Smooth muscle cell (in vitro differentiated cells): Measurements from ENCODE around the gene MAP2K5. TPM values are rescaled to one million over a fixed set of nuclear protein-coding genes. Genes with fewer than 3 reads are reported as not detected.

Source experiments
- DNase-seq: peaks from one replicate; lab custom pipeline; 2025; ENCODE audit not compliant: unreplicated experiment; lab: John Stamatoyannopoulos, UW
- H2AFZ ChIP-seq: fragments of 200-600 bp; sonication (generic); 2 replicates; pipeline ENCODE4 v1.6.0; 2016; ENCODE audit warnings: antibody characterized with exemption, low read depth, mild to moderate bottlenecking
- H3F3A ChIP-seq: fragments of 200-600 bp; sonication (generic); 2 replicates; pipeline ENCODE4 v1.6.0; 2017; ENCODE audit warnings: antibody characterized with exemption, low read depth
- H3K27ac ChIP-seq: fragments of 200-600 bp; sonication (generic); 2 replicates; pipeline ENCODE4 v1.5.1; 2016; ENCODE audit warnings: low read depth, mild to moderate bottlenecking
- H3K27me3 ChIP-seq: fragments of 200-600 bp; sonication (generic); 2 replicates; pipeline ENCODE4 v1.6.1; 2016; ENCODE audit warnings: low read depth, mild to moderate bottlenecking
- H3K36me3 ChIP-seq: fragments of 200-600 bp; sonication (generic); 2 replicates; pipeline ENCODE4 v1.5.1; 2016; ENCODE audit warnings: low read depth
- H3K4me1 ChIP-seq: fragments of 200-600 bp; sonication (generic); 2 replicates; pipeline ENCODE4 v1.5.1; 2016; ENCODE audit warnings: low read depth
- H3K4me2 ChIP-seq: fragments of 200-600 bp; sonication (generic); 2 replicates; pipeline ENCODE4 v1.6.0; 2016; ENCODE audit warnings: mild to moderate bottlenecking
- H3K4me3 ChIP-seq: fragments of 200-600 bp; sonication (generic); 2 replicates; pipeline ENCODE4 v1.5.1; 2016; ENCODE audit warnings: mild to moderate bottlenecking
- H3K79me2 ChIP-seq: fragments of 200-600 bp; sonication (generic); 2 replicates; pipeline ENCODE4 v1.6.0; 2016; ENCODE audit warnings: low read depth, mild to moderate bottlenecking
- H3K9ac ChIP-seq: fragments of 200-600 bp; sonication (generic); 2 replicates; pipeline ENCODE4 v1.6.0; 2016; ENCODE audit warnings: low read depth
- H3K9me3 ChIP-seq: fragments of 200-600 bp; sonication (generic); replicated peaks from 2 replicates; pipeline ENCODE4 v1.5.1; 2016; ENCODE audit warnings: low read depth
- H4K20me1 ChIP-seq: fragments of 200-600 bp; sonication (generic); 2 replicates; pipeline ENCODE4 v1.6.0; 2016; ENCODE audit warnings: low read depth
- WGBS: methylation state at CpG from one replicate; pipeline ENCODE4 v1.1.7; 2016; ENCODE audit warnings: low lambda C conversion rate; 5-methylcytosine and 5-hydroxymethylcytosine counted together
- polyA plus RNA-seq: library from polyadenylated mRNA; unstranded; fragments of >200 nt; fragmentation: Nextera tagmentation; extraction: Ambion mirVana; gene quantifications from 2 replicates; pipeline ENCODE4 v1.2.1, GENCODE V29; 2016
- total RNA-seq: library from RNA; depleted of rRNA; stranded (reverse); fragments of >200 nt; gene quantifications from 2 replicates; pipeline ENCODE4 v1.2.3, GENCODE V29; 2014
- TF ChIP-seq, protein P1 (sequence below): fragments of 200-600 bp; sonication (generic); IDR thresholded peaks from 2 replicates; pipeline ENCODE4 v1.5.1; 2017; ENCODE audit warnings: borderline replicate concordance, mild to moderate bottlenecking, antibody characterized with exemption; ENCODE audit not compliant: insufficient read depth, poor library complexity, severe bottlenecking

The MAP2K5 gene
- total and polyA plus RNA-seq, 2 experiments from 2014 or later = 4.4 to 7.4 TPM

DNA sequence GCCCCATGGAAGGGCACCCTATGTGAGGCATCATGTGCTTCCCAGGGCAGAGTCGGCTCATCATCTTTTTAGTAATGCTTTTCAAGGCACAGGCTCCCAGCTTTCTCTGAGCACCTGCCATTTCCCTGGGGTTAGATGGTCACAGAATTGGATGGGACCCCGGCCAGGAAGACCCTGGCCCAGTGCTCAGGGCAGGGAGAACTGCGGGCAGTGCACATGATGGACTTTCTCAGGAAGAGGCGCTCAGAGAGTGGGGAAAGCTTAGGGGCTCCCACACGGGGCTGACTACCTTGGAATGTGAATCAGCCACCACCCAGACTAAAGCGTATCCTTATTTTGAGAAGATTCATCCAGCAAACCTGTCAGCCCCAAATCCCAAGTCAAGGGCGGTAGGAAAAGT is 266.3 kb downstream of the MAP2K5 start:
- no peak overlapping the region for H3K9ac ChIP-seq
- H3K9me3 ChIP-seq = no peaks in the 10 kb centered on the region
- peaks cover 9% of the 10 kb centered on the region for H3K4me1 ChIP-seq
- no peaks in the 10 kb centered on the region for H3F3A ChIP-seq
- no peak for DNase-seq
- H3K27ac ChIP-seq = no peak overlapping the region
- H2AFZ ChIP-seq = no peak overlapping the region
- WGBS = 97% methylated on average over 7 of the region's 7 CpGs
- H3K36me3 ChIP-seq = no peaks in the 10 kb centered on the region
- no peak overlapping the region for H3K4me2 ChIP-seq
- H3K4me3 ChIP-seq = no peak overlapping the region
- H4K20me1 ChIP-seq = no peaks in the 10 kb centered on the region
- TF ChIP-seq, protein P1, sequence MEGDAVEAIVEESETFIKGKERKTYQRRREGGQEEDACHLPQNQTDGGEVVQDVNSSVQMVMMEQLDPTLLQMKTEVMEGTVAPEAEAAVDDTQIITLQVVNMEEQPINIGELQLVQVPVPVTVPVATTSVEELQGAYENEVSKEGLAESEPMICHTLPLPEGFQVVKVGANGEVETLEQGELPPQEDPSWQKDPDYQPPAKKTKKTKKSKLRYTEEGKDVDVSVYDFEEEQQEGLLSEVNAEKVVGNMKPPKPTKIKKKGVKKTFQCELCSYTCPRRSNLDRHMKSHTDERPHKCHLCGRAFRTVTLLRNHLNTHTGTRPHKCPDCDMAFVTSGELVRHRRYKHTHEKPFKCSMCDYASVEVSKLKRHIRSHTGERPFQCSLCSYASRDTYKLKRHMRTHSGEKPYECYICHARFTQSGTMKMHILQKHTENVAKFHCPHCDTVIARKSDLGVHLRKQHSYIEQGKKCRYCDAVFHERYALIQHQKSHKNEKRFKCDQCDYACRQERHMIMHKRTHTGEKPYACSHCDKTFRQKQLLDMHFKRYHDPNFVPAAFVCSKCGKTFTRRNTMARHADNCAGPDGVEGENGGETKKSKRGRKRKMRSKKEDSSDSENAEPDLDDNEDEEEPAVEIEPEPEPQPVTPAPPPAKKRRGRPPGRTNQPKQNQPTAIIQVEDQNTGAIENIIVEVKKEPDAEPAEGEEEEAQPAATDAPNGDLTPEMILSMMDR = no peak
- no peaks in the 10 kb centered on the region for H3K79me2 ChIP-seq
- H3K27me3 ChIP-seq = peaks cover 5% of the 10 kb centered on the region

- H2AFZ ChIP-seq = no peak overlapping the region
- H3K9ac ChIP-seq = no peak overlapping the region
- H3F3A ChIP-seq = no peaks in the 10 kb centered on the region
- H3K4me2 ChIP-seq = no peak overlapping the region
- TF ChIP-seq, protein P1 = no peak
- peaks cover 5% of the 10 kb centered on the region for H3K27me3 ChIP-seq
- 91% methylated on average over 5 of the region's 5 CpGs for WGBS
- H3K36me3 ChIP-seq = no peaks in the 10 kb centered on the region
- no peak for DNase-seq
- H3K4me3 ChIP-seq = no peak overlapping the region
- H3K4me1 ChIP-seq = peaks cover 5% of the 10 kb centered on the region
- H3K27ac ChIP-seq = no peak overlapping the region
- H4K20me1 ChIP-seq = no peaks in the 10 kb centered on the region
- H3K9me3 ChIP-seq = no peaks in the 10 kb centered on the region
- H3K79me2 ChIP-seq = no peaks in the 10 kb centered on the region
Observed at GRCh38 chr15:67809441-67809840, 266.9 kb downstream of the MAP2K5 start.

DNA sequence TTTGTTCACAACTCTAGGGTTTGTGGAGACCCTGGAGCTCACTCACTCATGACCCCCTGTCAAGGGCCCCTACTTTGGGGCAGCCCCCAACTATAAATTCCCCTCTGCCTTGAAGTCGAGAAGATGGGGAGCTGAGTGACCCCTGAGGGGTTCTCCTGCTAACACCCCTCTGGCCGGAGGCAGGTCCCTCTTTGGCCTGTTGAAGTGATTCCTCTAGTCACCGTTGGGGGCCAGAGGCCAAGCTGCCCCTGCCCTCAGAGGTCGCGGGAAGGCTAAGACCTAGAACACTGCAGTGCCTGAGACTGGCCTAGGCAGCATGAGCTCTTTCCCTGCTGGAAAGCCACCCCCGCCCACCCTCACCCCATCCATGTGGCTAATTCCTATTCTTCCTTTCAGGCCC is 267.4 kb downstream of the MAP2K5 start:
- Histone ChIP-seq H3K9me3 (no peaks in the 10 kb centered on the region), H3K36me3 (no peaks in the 10 kb centered on the region), H3F3A (no peaks in the 10 kb centered on the region), H3K4me2 (no peak overlapping the region), H3K4me1 (peaks cover under 1% of the 10 kb centered on the region), H3K27me3 (peaks cover 5% of the 10 kb centered on the region), H3K79me2 (no peaks in the 10 kb centered on the region), H3K9ac (no peak overlapping the region), H2AFZ (no peak overlapping the region), H3K27ac (no peak overlapping the region), H4K20me1 (no peaks in the 10 kb centered on the region), H3K4me3 (no peak overlapping the region)
- 88% methylated on average over 6 of the region's 6 CpGs for WGBS
- TF ChIP-seq, protein P1 = no peak
- no peak for DNase-seq

- Histone ChIP-seq H3K27ac (no peak overlapping the region), H4K20me1 (no peaks in the 10 kb centered on the region), H3K36me3 (no peaks in the 10 kb centered on the region), H3K9ac (no peak overlapping the region), H3K4me1 (no peaks in the 10 kb centered on the region), H3K79me2 (no peaks in the 10 kb centered on the region), H3K27me3 (peaks cover 14% of the 10 kb centered on the region), H3K4me2 (no peak overlapping the region), H3K4me3 (no peak overlapping the region), H3K9me3 (no peaks in the 10 kb centered on the region), H2AFZ (no peak overlapping the region), H3F3A (no peaks in the 10 kb centered on the region)
- 79% methylated on average over 11 of the region's 11 CpGs for WGBS
- no peak for DNase-seq
- TF ChIP-seq, protein P1 = no peak
Observed at GRCh38 chr15:67812241-67812644, 269.7 kb downstream of the MAP2K5 start.
